Lung microvascular endothelial cell (primary cell): ENCODE results near the gene HOXA13. TPM values are rescaled to one million over a fixed set of nuclear protein-coding genes. Genes with fewer than 3 reads are reported as not detected.

Source experiments
- DNase-seq, 2 donors: peaks; one replicate each; pipeline versions ENCODE4 v3.0.0 to v3.0.0-alpha.2; 2010; ENCODE audit warnings: low read depth in 2 of 2
- total RNA-seq: library from RNA; depleted of rRNA; stranded (reverse); fragments of >200 nt; gene quantifications from 2 replicates; pipeline ENCODE4 v1.2.1, GENCODE V29; 2014

Gene HOXA13
- total RNA-seq, 1 donor from 2014 or later, result not detected

GRCh38 chr7:27237735-27238334 is 37.9 kb upstream of the HOXA13 start:
- DNase-seq, result no peak

GRCh38 chr7:27235387-27236311 is 35.8 kb upstream of the HOXA13 start:
- peak in 1 of 2 donors; percentile 41 for DNase-seq

GRCh38 chr7:27229448-27229847 is 29.6 kb upstream of the HOXA13 start:
- DNase-seq, result no peak

GRCh38 chr7:27224983-27225934 is 25.4 kb upstream of the HOXA13 start:
- DNase-seq, result no peak

GRCh38 chr7:27223941-27224575 is 24.2 kb upstream of the HOXA13 start:
- DNase-seq, result no peak

GRCh38 chr7:27221201-27221797 is 21.4 kb upstream of the HOXA13 start:
- no peak for DNase-seq

- DNase-seq, result no peak
Observed at GRCh38 chr7:27220440-27220955, 20.6 kb upstream of the HOXA13 start.

- DNase-seq, result no peak
Observed at GRCh38 chr7:27219821-27220220, 19.9 kb upstream of the HOXA13 start.

GRCh38 chr7:27217951-27218350 is 18.1 kb upstream of the HOXA13 start:
- no peak for DNase-seq

GRCh38 chr7:27215356-27215755 is 15.5 kb upstream of the HOXA13 start:
- DNase-seq, result no peak

GRCh38 chr7:27214239-27214950 is 14.5 kb upstream of the HOXA13 start:
- DNase-seq, result no peak

- DNase-seq, result no peak
Observed at GRCh38 chr7:27213433-27214238, 13.7 kb upstream of the HOXA13 start.

GRCh38 chr7:27212497-27213432 is 12.9 kb upstream of the HOXA13 start:
- DNase-seq, result no peak

GRCh38 chr7:27211764-27212204 is 11.9 kb upstream of the HOXA13 start:
- no peak for DNase-seq

GRCh38 chr7:27211084-27211446 is 11.2 kb upstream of the HOXA13 start:
- DNase-seq, result no peak

- DNase-seq, result peak; percentile 46 to 51
Observed at GRCh38 chr7:27210441-27211083, 10.7 kb upstream of the HOXA13 start.

- DNase-seq, result no peak
Observed at GRCh38 chr7:27209933-27210440, 10.1 kb upstream of the HOXA13 start.
